SKM-1 (cell line): Measurements from ENCODE around the gene ZNF516.

Source experiments
- DNase-seq: peaks from one replicate; lab custom pipeline; 2025; ENCODE audit not compliant: unreplicated experiment; lab: John Stamatoyannopoulos, UW

Gene ZNF516

DNA sequence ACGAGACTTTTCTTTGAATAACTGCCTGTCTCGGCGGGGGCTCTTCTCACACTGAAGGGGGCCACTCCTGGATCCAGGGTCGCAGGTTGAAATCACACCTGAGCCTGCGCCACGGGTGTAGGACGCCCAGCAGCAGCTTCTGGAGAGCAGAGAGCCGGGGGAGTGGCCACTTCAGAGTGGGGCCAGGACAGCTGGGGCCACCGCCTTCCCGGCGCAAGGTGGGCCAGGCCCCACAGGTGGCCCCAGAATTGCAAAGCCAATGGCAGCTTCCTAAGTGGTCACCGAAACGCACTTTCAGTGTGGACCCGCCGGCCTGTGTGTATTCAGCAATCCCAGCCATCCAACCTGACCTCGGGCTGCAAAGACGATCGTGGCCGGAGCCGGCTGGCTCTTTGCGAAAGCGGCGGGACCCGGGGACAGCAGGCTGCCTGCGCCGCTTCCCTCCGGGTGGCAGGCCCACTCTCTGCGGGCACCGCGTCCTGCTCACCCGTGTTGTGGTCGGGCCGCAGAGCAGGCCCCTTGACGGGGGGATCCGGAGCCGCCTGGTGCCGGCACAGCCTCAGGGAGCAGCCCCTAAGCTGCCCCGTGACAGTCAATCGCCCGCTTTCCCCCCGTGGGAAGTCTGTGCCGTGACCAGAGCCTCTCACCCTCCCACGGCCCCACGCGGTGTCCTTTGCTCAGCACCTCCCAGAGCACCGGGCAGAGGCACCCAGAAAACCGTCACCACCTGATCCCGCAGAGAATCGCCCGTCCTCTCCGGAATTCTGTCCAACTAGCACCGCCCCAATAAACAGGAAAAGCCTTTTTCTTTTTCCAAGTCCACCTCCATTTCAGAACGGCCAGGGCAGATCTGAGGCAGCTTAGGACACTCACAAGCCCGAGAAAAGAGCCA, 144.7 kb downstream of the ZNF516 start:
- no peak for DNase-seq

DNA sequence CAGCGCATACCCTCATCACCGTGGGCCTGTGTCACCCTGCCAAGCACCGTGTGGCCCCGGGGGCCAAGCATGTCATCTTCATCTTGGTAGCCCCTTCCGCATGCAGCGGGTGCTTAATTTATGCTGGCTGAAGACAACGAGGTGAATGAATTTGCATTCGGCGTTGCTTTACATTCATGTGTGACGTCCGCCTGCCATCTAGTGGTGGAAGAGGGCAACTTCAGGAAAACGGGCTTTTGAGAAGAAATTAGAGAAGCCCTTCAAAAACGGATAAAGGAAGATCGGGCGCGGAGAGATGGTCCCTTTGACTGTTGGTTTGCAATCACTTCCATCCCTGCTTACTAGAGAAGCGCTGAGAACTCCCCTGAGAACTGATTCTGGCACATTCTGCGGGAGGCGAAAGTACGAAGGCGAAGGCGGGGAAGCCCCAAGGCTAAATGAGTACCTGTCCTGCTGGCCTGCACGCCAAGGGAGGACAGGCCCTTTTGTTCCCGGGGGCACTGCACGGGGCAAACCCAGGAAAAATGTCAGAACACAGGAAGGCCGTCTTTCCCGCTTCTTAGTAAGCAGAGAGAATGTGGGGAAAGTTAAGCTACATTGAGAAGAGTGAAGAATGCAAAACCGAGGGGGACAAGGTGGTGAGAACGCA, 145.9 kb downstream of the ZNF516 start:
- peak; percentile 82 for DNase-seq

DNA sequence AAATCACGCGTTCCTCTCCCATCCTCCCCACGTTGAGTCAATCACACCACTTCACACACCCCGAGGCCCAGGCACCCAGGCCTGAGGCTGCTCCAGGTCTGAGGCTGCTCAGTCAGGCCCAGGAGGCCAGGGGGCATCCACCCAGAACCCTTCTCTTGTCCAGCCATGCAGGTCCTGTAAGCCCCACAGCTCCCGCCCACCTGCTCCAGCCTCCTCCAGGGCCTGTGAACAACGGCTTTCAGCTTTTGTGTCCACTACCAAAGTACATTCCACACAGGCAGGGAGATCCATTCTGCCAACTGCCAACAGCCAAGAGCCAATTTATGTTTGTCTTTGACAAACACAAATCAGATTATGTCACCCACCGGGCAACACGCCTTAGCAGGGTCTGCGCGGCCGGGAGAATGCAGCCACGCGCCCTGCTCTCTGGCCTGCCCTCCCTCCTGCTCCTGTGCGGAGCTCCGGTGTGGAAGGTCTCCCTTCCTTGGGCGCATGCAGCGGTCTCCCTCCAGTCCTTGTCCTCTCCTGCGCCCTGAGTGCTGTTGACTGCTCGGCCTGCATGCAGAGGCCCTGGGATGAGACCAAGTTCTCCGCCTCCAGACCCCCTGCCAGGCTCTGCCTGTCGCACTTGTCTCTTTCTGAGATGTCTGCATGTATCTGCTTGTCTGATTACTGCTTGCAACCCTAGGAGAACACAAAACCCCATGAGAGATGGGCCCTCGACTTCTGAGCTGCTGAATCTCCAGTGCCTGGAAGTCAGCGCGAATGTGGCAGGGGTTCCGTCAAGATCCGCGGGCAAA, 146.6 kb downstream of the ZNF516 start:
- DNase-seq, result no peak

DNA sequence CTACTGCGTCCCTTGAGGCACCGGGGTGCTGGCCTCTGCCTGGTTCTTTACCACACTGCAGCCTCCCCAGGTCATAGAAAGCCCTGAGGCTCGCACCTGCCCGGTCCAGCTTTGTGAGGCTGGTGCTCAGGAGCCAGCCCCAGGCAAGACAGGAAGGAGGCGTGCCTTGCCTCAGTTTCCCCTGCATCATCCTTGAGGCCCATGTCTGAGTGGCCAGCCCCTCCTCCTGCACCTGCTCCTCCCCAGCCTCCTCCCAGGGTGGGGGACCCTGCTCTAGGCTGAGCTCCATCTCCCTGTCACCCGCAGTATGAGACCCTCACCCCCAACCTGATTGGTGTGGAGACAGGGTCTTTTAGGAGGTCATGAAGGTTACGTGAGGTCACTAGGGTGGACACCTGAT, 147.7 kb downstream of the ZNF516 start:
- DNase-seq, result no peak

DNA sequence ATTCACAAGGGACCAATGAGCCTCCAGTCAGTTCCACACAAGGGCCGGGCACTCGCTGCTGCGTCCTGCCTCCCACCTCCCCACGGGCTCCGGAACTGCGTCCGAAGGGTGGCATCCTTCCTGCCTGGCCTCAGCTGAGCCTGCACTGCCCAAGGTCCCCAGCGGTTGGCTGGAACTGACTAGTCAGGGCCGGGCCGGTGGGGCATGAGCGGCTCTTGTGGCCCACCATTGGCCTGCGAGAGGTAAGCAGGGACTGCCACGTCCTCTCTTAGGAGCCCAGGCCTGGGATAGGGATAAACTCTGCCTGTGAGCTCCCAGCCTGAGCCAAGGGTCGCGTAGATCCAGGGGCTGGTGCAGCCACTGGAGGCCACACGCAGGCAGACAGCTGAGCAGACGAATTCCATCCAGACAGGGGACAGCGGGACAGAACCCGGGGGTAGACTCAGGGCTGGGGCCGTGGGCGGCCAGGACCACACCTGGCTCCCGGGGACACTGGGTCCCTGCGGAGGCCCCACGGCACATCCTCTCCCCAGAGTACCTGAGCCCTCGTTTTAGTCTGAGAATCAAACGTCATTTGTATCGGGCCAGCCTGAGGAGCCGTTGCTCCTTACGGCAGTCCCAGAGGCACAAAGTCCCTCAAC, 148.4 kb downstream of the ZNF516 start:
- DNase-seq, result no peak

DNA sequence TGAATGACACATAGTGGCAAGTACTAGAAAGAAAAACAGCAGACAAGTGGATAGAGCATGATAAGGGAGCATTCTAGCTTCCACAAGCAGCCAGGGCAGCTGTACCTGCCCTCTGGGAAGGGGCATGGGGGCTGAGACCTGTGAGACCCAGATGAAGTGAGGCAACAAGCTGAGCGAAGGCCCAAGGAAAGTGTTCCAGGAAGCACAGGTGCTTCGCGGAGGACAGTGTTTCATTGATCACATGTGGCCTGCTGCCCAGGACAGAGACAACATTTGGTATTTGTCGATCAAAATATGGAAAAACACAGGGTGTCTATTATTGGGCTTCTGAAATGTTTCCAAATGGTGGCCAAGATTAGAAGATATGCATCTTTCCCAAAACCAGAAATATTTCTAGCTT, 149.1 kb downstream of the ZNF516 start:
- no peak for DNase-seq

DNA sequence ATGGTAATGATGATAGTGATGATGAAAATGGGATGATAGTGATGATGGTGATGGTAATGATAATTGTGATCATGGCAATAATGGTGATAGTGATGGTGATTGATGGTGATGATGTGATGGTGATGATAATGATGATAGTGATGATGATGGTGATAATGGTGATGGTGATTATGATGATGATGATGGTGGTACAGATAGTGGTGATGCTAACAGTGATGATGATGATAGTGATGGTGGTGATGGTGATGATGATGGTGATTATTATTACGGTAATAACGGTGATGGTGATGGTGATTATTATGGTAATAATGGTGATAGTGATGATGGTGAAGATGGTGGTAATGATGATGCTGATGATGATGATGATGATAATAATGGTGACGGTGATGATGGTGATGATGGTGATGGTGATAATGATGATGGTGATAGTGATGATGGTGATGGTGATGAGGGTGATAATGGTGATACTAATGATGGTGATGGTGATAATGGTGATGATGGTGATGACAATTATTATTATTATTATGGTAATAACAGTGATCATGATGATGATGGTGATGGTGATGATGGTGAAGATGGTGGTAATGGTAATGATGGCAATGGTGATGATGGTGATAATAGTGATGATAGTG, 151.0 kb downstream of the ZNF516 start:
- DNase-seq, result no peak

DNA sequence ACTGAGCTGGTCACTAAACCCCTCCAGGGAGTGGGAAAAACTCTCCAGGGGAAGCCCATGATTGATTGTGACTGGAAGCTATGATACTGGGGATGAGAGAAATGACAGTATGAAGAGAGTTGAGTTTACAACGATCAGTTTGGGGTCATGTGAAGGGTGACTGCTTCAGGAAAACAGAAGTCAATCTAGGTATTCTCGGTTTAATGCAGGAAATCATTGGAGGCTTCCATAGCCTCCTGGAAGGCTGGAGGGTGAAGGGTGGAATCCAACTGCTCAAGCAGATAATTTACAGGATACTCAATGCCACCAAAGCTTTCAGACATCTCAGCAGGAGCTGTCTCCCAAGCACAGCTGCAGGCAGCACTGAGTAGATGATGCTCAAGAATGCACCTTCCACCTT, 154.6 kb downstream of the ZNF516 start:
- DNase-seq, result no peak

DNA sequence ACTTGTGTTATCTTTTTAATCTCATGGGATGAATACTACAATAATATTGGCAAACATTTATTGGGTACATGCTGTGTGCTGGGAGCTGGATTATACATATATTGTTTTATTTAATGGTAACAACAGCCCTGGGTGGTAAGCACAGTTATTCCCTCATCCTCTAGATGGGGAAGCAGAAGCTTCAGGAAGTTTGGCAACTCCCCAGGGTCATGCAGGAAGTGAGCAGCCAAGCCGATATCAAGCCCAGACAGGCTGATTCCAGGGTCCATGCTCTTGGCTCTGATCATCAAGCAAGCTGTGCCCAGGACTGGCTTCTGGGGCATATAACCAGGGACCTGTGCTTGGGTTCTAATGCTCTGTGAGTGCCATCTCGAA, 155.8 kb downstream of the ZNF516 start:
- DNase-seq, result peak; percentile 14

DNA sequence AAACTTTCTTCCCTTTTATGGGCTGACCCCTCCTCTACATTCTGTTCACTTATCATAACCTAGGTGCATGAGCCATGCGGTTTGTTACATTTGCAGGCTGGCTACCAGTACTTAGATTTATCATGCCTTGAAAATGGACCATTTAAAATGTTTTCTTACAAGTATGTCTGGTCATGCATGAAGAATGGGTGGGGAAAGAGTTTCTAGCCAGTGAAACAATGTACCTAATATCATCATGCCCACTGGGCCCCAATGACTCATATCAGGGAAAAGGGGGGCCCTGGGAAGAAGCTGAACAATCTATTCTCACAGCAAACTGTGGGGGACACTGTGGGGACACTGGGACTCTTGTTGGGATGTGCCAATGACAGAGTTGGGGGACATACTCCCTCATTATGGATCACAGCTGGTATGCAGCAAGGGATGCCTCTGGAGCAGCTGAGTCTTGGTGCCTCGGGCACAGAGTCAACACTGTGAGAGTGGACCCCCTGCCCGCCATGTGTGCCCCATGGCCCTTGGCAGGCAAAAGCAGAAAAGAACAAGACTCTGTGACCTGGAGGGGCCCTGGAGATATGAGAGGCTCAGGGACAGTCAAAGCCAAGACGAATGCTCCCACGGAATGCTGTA, 156.3 kb downstream of the ZNF516 start:
- no peak for DNase-seq

DNA sequence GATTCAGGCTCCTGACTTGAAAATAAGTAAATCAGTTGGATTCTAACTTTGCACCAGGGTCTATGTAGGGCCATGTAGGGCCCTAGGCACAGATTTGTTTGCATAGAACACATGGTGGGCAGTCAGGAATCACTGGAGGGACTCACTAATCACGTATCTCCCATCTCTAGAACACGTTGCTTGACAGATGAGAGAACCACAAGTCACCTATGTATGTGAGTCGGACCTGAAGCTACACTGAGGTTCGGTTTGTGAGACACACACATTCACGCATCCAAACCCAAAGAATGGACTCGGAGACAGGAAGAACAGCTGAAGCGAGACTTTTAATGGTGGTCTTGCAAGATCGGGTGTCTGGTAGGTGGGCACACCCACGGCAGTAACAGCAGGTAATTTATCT, 157.0 kb downstream of the ZNF516 start:
- no peak for DNase-seq

DNA sequence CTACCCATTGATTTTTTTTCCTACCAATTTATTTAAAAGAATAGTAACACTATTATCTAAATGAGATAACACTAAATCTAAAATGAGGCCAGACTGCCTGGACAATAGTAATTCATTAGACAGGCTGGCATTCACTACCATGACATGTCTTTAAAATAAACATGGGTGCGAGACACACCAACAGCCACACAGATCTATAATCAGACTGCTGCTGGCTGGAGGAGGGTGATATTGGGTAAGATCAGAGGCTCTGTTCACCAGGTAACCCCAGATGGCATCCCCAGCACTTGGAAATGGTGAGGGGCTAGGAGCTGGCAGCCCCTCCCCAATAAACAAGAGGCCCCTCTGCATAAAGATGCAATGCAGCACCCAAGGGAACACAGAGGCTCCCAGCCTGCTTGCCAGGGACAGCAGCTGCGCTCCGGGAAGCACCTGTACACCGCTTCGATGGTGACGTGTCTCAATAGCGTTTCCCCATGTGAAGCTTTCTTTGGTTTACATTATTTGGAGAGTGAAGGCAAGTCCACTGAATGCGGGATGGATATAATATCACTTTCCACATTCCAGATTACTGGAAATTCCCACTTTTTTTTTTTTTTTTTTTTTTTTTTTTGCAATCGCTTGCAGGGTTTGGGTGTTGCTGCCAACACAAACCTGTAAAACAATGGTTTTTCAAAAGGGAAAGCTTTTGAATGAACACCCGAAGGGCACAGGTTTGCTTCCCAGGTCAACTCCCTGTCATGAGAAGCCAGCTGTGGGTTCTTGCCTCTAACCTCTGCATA, 159.0 kb downstream of the ZNF516 start:
- no peak for DNase-seq

DNA sequence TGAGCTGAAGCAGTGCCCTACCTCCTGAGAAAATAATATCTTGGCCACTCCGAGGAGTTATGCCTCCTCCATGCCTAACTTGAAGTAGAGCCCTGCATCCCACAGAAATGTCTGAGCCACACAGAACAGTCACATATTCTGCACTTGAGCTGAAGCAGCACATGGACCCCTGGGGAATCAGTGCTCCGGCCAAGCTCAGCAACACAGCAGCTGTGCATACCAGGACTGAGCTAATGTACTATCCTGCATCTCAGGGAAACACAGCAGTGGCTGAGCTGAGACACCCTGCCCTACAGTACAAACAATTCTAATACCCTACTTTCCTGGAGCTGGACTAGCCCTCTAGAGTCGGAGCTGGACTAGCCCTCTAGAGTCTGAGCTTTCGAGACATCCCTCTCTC, 166.9 kb downstream of the ZNF516 start:
- no peak for DNase-seq

DNA sequence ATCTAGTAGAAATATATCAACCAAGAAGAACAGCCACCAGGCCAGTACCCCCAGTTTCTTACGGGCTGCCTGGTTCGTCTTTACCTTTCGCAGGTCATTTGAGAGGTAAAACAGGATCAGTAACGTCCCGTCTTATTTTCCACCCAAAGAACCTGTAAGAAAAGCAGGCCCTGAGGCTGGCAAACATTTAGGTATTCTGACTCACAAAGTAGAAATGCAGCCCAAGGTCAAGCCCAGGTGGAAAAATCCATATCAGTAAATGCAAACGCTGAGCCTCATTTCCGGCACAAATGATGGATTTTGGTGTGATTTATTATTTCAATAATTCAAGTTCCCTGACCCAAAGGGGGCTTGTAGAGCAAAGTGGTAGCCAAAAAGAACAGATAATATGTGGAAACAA, 171.2 kb downstream of the ZNF516 start:
- DNase-seq, result no peak

DNA sequence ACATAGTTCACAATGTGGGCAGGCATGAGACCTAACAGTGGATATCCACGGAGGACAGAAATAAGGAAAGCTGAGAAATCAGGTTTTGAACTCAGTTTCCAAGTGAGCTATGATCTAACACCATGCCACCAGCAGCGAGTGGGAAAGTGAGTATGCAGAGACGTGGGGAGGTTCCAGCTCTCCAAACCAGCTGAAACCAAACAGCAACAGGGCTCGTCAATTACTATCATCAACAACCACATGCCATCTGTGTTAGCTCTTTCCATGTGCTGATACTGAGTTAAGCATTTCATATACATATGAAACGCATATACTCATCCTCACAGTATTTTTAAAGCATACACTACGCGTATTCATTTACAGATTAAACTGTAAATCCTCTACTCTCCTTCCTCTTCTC, 172.4 kb downstream of the ZNF516 start:
- no peak for DNase-seq

DNA sequence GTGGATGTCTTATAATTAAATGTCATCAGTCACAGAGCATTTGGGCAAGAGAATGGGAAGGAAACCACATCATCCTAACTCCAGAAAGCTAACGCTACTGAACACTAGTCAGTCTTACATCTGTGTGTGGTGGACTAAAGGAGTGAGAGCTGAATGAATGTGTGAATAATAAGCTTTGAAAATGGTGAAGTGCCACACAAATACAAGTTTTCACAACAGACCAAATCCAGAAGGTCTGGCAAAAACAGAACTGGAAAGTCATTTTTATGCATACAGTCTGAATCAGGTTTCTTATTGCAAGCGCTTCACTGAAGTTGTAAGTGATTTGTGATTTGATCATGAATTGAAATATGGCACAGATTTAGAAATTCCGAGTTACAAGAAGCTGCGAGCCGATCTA, 175.7 kb downstream of the ZNF516 start:
- DNase-seq, result no peak

DNA sequence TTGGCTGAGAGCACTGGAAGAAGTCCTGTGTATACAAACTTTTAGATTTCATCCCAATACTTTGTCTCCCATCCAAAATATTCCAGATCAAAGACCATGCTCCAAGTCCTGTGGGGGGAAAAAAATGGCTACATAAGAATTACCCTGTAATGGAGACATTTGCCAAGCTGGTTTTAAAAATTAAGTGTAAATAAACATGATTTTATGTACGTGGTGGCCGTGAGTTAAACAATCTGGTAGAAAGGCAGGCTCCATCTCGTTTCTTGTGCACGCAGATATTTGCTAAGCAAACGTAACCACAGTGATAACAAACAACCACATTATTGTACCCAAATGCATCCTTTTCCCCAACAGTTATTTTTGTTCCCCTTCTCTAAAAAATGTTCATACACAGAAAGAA, 176.4 kb downstream of the ZNF516 start:
- DNase-seq, result no peak

DNA sequence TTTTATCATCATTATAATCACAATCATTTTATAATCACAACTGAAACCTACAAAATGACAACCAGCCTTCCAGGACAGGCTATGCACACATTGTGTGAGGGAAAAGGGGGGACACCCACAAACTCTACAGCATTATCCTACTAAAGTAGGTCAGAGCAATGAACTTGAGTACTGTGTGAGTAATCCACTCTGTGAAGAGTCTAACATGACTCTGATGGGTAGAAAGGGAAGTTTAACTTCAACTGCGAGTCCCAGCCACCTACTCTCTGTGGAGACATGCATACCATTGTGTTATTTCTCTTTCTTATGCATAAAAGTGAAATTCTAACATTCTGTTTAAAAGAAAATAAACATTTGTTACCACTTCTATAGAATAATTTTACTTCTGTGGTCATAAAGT, 177.9 kb downstream of the ZNF516 start:
- no peak for DNase-seq

DNA sequence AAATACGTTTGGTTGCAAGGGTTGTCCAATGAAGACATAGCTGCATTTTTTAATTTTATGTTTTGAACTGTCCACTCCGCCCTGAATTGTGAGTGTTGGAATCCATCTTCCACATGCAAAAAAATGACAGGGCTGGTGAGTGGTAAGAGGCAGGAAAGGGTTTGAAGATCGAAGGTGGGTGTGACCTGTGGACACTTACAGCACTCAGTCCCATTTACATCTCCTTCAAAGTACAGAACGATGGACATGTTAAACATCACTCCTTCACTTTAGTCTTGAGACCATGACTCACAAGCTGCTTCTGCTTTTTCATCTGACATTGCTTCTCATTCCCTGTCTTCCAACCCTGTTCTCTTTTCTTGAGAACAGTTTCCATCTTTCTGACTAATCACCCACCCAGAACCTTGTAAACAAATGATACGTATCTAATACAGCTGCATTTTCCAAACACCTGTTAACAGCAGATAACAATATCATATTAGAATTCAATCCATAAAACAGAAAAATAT, 179.3 kb downstream of the ZNF516 start:
- no peak for DNase-seq
